Measurements from ENCODE around the gene CCDC85B.

DNA sequence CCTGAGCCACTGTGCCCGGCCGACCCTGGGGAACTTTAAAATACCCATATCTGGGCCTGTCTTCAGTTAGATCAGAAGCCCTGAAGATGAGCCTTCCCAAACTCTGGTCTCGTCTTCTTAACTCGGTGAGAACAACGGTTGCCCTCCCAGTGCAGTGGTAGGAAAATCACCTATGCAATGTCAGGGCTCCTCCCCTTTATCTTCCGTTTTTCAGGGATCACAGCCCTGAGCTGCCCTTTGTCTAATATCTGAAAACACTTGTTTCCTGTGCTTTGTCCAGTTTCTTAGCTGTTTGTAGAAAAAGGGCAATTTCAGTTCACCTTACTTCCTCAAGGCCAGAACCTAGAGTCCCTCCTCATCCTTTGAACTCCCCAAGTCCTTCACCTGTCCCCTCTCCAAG lies 38.2 kb downstream of the CCDC85B start:
- TF ChIP-seq POLR2A (IDR thresholded peaks at IDR 0.05) = no peak
- no peak for TF ChIP-seq POLR2AphosphoS5 (IDR thresholded peaks at IDR 0.05)
